ENCODE measurements around the gene PELI3.

PELI3 gene

DNA sequence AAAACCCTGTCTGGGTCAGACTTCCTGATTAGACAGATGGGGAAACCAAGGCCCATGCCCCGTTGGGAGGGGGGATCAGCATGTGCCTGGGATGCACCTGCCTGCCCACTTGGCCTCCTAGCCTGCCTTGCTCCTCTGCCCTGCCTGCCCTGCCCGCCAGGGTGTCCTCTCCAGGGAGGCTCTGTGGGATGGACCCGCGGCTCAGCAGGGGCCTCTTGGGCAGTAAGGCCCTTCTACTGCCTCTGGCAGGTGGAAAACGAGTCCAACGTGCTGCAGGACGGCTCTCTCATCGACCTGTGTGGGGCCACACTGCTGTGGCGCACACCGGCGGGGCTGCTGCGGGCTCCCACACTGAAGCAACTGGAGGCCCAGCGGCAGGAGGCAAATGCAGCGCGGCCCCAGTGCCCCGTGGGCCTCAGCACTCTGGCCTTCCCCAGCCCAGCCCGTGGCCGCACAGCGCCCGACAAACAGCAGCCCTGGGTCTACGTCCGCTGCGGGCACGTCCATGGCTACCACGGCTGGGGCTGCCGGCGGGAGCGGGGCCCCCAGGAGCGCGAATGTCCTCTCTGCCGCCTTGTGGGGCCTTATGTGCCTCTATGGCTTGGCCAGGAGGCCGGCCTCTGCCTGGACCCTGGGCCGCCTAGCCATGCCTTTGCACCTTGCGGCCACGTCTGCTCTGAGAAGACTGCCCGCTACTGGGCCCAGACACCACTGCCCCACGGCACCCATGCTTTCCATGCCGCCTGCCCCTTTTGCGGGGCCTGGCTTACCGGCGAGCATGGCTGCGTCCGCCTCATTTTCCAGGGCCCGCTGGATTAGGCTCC lies 8.9 kb downstream of the PELI3 start:
- DNase-seq (ENCODE audit: low spot score) = no peak

DNA sequence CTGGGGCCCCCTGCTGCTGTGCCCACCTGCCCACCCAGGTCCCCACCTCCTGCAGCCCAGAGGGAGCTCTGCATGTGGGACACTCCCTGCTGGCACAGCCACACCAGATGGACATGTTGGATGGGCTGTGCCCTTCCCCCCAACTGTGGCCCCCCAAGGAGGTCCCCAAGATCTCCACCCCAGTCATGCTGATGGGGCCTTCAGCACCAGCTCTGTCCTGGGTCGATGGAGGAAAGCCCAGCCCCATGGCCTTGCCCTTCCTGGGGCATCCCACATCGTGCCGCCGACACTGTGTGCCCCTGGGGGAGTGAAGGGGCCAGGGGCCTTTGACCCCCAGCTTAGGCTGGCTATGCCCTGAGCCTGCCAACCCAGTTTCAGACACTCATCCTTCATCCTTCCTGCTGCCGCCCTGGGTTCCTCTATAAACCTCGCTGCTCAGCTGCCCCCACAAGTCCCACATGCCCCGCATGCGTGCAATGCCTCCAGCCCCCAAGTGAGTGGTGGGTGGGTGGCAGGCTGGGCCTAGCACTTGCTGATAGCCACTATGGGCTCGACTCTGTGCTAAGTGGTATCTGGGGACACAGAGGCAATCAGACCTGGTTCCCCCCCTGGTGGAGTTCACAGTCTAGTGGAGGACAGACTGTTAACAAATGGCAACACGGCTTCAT lies 9.6 kb downstream of the PELI3 start:
- DNase-seq (ENCODE audit: low spot score) = no peak

DNA sequence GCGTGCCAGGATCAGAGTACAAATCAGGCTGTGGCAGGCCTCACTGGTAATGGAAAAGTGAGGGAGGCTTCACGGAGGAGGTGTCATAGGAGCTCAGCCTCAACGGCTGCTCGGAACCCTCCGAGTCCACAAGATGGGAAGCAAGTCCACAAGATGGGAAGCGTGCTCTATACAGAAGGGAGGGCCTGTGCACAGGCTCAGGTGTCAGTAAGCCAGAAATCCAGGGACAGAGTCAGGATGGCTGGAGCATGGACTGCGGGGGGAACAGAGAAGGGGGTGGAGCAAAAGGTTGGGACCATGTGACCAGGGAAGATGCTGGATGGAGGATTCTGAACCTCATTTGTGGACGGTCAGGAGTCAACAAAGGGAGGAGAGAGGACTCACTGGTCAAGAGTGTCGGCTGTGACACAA lies 10.1 kb downstream of the PELI3 start:
- no peak for DNase-seq (ENCODE audit: low spot score)

DNA sequence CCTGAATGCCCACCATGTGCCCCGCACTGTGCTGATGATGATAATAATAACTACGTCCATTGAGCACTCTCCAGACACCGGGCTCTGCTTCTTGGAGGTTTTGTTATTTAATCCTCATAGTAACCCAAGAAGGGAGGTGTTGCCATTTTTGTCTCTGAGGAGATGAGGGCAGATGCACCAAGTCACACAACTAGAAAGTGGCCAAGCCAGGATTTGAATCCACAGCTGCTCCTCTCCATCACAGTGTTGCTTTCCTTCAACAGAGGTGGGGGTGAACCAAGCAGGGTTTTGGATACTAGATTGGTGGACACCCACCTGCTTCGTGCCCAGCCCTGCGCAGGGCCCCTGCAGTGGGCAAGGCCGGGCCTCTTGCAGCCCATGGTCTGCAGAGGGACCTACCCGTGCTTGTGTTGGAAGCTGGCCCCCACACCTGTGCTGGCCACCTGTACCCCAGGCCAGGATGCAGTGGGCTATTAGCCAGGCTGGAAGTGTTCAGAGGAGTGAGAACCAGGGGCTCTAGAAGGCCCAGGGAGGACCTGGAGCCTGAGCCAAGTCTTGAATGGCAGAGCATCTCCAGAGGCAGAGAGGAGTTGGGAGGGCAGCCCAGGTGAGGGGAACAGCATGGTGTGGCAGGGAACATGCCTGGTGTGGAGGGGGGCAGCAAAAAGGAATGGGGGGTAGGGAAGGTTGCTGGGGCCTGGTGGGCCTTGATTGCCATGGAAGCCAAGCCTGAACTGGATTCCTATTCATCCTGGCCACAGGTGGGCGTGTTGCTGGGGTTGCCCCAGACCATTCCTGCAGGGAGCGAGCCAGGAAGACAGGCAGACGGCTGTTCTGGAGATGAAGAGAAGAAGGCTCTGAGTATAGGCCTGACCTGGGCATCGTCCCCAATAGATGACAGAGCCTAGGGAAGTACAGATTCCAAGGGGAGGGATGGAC lies 10.8 kb downstream of the PELI3 start:
- no peak for DNase-seq (ENCODE audit: low spot score)

DNA sequence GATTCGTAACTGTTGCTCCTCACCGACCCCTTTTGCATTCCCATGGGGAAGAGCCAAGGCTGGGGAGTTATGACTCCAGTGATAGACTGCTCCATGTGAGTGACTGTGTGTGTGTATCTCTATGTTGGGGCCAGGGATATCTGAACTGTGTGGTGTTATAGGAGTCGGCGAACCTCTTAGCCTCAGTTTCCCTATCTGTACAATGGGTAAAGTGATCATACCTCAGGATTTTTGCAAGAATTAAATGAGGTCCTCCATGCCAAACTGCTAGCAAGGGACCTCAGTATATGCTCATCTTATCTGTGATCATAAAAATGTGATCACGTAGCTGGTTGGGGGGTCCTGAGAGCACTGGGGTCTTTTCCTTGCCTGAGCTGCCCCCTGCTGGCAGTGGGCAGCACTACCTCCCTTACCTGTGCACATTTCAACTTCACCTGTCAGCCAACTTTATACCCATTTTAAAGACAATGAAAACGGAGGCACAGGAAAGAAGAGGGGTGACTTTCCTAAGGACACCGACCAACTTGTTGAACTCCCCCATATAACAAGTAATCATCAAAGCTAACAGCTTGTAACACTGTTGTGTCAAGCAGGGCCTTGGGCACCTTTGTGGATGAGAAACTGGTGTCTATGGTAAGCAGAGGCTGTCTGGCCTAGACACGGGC lies 12.2 kb downstream of the PELI3 start:
- no peak for DNase-seq (ENCODE audit: low spot score)

DNA sequence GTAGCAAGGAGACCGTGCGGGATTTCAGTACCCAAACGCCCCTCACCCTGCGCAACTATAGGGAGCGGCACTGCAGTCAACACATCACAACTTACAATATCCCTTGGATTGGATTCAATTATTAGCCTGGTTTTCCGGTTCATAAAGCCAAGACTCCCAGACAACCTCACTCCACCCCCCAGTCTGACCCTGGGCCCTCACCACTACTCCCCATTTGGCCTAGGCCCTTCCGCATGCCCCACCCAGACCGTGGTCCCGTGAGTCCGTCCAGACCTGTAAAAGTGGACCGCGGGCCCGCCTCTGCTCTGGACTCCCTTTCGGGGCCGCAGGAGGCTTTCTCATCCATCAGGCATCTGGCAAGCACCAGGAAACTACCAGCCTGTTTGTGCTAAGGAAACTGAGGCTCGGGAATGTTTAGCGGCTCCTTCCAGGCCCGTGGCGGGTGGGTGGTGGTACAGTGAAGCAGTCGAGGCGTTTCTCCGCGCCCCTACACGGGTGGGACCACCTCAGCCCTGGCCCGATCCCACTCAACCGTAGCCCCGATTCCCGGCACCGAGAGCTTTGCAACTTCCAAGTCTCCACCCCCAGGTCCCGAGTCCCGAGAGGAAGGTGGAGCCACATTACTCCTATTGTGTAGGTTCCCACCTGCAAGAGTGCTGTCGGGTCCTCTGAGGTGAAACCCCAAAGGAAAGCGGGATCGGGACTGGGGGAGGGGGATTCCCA lies 12.8 kb downstream of the PELI3 start:
- DNase-seq (ENCODE audit: low spot score) = peak; percentile 33

DNA sequence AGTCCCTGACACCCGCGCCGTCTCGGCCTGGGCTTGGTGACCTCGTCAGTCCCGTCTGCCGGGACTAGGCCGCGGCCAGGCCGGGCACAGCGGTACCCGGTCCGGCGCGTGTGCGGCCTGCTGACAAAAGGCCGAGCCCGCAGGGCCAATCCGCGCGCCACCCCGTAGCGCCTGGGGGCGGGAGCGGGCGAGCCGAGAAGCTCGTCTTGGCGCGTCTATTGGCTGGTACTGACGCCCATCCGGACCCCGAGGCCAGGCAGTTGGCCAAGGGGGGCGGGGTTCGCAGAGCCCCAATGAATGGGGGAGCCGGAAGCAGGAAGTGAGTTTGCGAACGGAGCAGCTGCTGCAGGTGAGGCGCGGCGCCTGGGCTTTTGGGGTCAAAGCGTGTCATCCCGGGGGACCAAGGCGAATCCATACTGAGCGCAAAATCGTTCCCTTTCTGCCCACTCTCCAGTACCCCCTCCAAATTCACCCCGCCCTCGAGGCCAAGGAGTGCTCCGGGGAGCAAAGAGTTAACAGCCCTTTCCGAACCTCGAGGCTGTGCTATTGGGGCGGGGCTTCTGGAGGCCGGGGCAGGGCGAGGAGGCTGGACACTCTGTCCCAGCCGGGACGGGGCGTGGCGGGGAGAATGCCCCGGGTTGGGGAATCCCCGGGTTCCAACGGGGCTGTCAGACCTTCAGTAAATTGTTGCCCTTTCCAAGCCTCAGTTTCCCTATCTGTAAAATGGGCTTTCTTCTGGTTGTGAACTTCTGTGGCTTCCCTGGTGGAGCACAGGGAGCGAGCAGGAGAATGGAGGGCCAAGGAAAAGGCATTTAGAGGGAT lies 13.6 kb downstream of the PELI3 start, which contains the start of gene DPP3:
Gene DPP3, plus strand, starts transcription at position 318 of the 822 bp plus-strand sequence. CDS start 1,767 bp downstream, outside the sequence.
- DNase-seq (ENCODE audit: low spot score) = peak; percentile 95

DNA sequence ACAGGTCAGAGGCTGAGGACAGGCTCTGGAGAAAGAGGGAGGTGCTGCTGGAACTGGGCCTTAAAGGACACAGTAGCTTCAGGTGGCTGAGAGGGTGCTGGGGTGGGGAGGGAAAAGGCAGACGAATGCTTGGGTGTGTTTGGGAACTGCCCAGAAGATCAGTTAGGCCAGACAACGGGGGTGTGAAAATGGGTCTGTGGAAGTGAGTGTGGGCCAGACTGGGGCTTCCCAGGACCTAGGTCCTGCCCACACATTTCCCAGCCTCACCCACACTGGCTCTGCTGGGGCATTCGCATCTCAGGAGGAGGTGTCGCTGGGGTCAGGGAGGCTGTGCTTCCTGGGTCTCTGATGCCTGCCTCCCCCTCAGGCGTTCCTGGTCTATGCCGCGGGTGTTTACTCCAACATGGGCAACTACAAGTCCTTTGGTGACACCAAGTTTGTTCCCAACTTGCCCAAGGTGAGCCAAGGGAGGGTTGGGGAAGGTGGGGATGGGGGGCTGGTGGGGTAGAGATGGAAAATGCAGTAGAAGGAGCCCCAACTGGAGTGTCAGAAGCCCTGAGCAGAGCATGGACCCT lies 18.2 kb downstream of the PELI3 start:
- no peak for DNase-seq (ENCODE audit: low spot score)

DNA sequence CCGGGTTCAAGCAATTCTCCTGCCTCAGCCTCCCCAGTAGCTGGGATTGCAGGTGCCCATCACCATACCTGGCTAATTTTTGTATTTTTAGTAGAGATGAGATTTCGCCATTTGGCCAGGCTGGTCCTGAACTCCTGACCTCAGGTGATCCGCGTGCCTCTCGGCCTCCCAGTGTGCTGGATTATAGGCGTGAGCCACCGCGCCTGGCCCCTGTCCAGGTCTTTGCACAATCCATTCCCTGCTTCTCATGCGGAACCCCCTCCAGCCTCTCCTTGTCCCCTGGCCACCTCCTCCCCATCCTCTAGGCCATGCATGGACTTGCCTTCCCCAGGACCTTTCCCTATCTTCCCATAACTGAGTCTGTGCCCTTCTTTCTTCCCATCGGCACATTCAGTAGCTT lies 22.3 kb downstream of the PELI3 start:
- DNase-seq (ENCODE audit: low spot score) = no peak

DNA sequence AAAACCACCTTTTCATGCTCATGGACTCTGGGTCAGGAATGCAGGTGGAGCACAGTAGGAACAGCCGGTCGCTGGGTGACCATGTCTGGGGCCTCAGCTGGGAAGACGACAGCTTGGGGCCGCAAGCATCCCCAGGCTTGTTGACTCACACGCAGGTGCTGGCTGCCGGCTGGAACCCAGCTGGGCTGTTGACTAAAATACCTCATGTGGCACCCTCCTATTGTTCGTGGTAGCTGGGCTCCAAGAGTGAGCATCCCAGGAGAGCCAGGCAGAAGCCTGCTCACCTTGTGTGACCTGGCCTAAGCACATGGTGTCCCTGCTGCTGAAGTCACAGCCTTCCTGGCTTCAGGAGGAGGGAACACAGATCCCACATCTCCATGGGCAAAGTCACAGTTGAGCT lies 22.9 kb downstream of the PELI3 start:
- DNase-seq (ENCODE audit: low spot score) = no peak

DNA sequence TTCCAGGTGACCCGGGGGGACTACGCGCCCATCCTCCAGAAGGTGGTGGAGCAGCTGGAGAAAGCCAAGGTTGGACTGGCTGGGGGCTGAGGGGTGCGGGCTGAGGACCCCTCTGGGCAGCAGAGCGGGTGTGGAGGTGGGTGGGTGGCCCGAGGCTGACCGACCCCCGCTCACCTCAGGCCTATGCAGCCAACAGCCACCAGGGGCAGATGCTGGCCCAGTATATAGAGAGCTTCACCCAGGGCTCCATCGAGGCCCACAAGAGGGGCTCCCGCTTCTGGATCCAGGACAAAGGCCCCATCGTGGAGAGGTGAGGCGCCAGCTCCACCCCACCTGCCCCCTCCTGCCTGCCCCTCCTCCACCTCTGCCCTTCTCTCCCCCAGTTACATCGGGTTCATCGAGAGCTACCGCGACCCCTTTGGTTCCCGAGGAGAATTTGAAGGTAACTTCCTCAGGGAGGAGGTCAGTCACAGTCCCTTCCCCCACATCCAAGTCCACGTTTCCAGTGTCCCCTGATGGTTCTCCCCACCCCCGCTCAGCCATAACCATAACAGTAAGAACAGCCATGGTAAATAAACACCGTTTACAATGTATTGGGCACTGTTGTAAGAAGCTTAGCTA lies 24.7 kb downstream of the PELI3 start:
- no peak for DNase-seq (ENCODE audit: low spot score)

DNA sequence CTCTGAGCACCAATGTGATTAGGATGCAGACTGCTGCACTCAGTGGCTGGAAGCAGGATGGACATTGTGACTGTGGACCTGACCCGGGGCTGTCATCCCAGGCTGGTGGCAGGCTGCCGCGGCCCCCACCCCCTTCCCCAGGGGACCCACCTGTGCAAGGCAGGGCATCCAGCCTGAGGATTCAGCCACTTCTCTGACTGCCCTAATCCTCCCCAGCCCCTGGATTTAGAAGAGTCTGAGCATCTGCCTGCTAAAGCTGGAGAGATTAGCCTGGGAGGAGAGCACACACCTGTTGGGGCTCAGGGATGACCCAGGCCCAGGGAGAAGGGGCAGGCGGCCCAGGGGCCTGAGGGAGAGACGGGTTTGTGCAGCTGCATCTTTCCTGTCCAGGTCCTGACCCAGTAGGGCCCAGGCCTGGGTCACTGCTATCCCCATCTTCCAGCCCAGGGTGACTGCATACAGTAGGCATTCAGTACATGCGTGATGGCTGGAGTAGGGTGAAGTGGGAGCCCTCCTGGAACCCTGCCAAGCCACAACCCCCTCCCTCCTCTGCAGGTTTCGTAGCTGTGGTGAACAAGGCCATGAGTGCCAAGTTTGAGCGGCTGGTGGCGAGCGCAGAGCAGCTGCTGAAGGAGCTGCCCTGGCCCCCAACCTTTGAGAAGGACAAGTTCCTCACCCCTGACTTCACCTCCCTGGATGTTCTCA lies 25.6 kb downstream of the PELI3 start:
- no peak for DNase-seq (ENCODE audit: low spot score)

DNA sequence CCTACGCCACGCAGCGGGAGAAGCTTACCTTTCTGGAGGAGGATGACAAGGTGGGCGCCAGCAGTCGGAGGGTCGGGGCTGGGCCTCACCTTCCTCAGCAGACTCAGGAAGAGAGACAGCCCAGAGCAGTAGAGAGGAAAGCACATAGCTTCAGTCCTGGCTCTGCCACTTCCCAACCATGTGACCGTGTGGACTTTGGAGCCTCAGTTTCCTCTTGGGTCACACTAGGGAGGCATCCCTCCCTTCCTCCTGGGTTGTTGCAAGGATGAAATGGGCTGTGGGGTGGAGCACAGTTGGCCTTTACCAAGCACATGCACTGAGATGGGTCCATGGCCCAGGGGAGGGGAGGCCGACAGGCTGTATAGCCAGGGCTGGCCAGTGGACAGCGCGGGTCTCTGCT lies 26.4 kb downstream of the PELI3 start:
- DNase-seq (ENCODE audit: low spot score) = no peak

DNA sequence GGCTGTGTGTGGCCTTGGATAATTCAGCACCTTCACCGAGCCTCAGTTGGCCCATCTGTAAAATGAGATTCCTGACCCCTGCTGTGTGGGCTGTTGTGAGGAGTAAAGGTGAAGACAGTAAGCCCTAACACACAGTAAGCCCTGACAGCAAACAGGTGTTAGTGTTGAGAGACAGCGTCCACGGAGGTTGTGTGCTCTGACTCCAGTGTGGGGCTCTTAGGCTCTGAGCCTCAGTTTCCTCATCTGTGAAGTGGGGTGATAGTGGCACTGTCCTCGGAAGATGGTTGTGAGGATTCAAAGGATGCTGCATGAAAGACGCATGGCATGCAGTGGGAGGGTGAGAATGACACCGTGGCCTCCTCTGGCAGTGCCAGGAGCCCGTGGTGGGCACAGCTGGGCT lies 27.8 kb downstream of the PELI3 start:
- DNase-seq (ENCODE audit: low spot score) = no peak

DNA sequence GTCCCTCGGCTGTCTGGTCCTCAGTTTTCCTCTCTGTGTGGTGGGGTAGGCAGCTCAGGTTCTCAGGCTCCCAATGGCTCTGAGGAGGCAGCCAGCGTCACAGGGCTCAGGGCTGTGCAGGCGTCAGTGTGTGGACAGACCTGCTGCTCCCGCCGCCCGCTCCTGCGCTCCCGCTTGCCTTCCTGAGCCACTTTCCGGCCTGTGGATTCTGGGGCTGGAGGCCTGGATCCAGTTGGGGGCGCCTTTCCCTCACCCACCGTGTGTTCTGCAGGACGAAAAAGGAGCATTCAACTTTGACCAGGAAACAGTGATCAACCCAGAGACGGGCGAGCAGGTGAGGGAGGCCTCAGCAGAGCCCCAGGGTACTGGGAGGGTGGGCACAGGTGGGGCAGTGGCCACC lies 28.2 kb downstream of the PELI3 start:
- DNase-seq (ENCODE audit: low spot score) = no peak

DNA sequence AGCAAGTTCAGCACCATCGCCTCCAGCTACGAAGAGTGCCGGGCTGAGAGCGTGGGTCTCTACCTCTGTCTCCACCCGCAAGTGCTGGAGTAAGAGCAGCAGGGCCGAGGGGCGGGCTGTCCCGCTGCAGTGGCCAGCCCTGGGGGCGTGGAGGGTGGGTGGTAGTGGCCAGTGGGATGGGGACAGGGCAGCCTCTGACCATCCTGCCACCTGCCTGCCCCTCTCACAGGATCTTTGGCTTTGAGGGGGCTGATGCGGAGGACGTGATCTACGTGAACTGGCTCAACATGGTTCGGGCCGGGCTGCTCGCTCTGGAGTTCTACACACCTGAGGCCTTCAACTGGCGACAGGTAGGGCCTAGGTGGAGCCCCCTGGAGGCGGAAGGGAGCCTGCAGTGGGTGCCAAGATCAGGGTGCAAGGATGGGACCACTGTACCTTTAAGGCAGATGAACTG lies 28.7 kb downstream of the PELI3 start:
- no peak for DNase-seq (ENCODE audit: low spot score)

DNA sequence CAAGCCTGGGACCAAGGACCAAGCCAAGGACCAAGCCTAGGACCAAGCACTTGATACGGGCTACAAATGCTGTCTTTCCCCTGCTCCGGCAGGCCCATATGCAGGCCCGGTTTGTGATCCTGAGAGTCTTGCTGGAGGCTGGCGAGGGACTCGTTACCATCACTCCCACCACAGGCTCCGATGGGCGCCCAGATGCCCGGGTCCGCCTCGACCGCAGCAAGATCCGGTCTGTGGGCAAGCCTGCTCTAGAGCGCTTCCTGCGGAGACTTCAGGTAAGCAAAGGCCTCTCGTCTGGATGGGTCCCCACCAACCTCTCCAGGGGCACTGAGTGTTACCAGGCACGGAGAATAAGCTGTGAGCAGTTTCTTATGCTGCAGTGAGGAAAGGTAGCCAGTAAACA lies 30.5 kb downstream of the PELI3 start:
- DNase-seq (ENCODE audit: low spot score) = no peak

DNA sequence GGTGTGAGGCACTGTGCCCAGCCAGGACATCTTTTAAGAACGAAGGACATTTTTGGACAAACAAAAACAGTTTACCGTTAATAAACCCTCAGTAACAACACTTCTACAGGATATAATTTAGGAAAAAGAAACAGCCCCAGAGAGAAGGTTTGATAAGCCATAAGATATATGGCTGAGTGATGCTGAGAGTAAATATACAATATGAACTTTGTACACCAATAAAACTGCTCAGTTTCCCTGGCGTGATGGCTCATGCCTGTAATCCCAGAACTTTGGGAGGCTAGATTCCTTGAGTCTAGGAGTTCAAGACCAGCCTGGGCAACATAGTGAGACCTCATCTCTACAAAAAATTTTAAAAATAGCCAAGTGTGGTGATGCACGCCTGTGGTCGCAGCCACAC lies 31.8 kb downstream of the PELI3 start:
- no peak for DNase-seq (ENCODE audit: low spot score)
